T-helper 22 cell (primary cell): ENCODE results near the gene NFIA.
A peak's percentile ranks its signal among the peaks of the same experiment; 100 is the strongest.
"Not testable (repeated sequence)": the region's sequence is repeated elsewhere in the genome, so short reads cannot be mapped to it uniquely, and the experiment has no call there.

ENCODE experiments used
- DNase-seq: peaks from one replicate; pipeline ENCODE4 v3.0.0-alpha.2; 2020; ENCODE audit warnings: low read depth

The NFIA gene

GRCh38 chr1:61058483-61059245 lies 23.7 kb upstream of the NFIA start:
- DNase-seq = no peak

DNA sequence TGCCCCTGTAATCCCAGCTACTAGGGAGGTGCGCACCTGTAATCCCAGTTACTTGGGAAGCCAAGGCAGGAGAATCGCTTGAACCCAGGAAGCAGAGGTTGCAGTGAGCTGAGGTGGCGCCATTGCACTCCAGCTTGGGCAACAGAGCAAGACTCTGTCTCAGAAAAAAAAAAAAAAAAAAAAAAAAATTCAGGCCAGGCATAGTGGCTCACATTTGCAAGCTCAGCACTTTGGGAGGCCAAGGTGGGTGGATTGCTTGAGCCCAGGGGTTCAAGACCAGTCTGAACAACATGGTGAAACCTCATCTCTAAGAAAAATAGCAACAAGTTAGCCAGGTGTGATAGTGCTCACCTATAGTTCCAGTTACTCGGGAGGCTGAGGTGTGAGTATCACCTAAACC lies 20.8 kb upstream of the NFIA start:
- DNase-seq = not testable (repeated sequence)

DNA sequence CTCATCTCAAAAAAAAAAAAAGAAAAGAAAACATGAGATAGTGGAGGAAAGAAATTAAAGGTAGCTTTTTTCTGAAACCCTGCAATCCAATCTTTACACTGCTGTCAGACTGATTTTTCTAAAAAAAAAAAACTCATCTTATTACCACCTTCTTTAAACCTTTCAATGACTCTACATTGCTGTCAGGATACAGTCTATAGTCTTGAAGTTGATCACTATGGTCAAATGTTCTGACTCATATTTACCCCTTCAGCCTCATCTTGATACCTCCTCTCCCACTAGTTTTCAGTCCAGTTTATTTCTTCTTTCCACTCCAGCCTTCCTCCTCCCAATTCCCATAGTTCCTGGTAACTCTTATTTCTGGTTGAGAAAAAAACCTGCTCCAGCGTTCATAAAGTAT lies 17.7 kb upstream of the NFIA start:
- no peak for DNase-seq

- no peak for DNase-seq
Observed at GRCh38 chr1:61067446-61068019, 14.8 kb upstream of the NFIA start.

DNA sequence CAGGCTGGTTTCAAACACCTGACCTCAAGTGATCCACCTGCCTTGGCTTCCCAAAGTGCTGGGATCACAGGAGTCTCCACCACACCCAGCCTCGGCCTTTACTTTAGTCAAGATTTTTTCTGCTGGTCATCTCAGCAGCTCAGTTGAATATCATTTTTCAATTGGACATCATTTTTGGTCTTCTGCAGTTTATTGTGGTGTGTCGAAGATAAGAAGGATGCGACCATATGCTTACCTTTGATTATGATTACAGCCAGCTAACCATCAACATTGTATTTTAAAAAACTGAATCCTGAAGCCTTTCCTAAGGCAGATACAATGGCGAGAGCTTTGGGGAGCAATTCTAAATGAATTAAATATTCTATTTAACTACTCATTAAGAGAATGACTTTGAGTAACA lies 12.3 kb upstream of the NFIA start:
- DNase-seq = no peak

DNA sequence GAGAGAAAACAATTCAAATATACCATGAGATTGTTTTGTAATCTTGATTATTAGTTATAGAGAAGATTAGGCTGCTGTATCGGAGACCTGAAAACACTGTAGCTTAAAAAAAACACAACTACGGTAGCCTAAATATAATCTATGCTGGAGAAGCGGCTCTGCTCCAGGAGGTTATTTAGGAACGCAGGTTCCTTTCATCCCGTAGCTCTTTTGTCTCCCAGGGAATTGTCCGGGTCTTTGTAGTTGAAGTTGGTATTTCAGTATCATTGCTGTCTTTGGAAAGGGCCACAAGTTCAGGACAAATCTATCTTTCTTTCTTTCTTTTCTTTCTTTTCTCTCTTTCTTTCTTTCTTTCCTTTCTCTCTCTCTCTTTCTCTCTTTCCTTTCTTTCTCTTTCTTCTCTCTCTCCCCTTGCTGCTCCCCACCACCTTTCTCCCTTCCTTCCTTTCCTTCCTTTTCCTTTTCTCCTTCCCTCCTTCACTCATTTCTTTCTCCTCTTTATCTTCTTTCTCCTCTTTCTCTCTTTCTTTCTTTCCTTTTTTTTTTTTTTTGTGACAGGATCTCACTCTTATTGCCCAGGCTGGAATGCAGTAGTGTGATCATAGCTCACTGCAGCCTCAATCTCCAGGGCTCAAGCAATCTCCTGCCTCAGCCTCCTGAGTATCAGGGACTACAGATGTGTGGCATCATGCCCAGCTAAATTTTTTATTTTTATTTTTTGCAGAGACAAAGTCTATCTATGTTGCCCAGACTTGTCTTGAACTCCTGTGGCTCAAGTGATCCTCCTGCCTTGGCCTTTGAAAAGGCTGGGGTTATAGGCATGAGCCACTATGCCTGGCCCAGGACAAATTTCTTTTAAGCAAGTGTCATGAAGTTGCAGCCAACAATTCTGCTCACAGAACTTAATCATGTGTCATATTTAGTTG lies 10.9 kb upstream of the NFIA start:
- no peak for DNase-seq

DNA sequence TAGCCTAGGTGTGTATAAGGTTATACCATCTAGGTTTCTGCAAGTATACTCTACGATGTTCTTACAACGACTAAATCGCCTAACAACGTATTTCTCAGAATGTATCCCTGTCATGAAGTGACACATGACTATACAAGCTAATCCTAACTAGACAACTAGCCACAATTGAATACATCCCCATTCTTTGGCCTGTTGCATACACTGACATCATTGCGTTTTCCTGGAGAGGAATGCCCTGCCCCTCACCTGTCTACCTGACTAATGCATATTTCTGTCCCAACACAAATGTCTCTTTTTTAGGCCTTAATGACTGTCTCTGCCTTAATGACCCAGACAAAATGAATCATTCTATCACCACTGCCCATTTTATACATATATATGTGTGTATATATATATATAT lies 8.5 kb upstream of the NFIA start:
- DNase-seq = no peak

GRCh38 chr1:61075833-61076232 lies 6.5 kb upstream of the NFIA start:
- DNase-seq = not testable (repeated sequence)

- DNase-seq = peak; percentile 78
Observed at GRCh38 chr1:61076728-61077675, 5.4 kb upstream of the NFIA start.

DNA sequence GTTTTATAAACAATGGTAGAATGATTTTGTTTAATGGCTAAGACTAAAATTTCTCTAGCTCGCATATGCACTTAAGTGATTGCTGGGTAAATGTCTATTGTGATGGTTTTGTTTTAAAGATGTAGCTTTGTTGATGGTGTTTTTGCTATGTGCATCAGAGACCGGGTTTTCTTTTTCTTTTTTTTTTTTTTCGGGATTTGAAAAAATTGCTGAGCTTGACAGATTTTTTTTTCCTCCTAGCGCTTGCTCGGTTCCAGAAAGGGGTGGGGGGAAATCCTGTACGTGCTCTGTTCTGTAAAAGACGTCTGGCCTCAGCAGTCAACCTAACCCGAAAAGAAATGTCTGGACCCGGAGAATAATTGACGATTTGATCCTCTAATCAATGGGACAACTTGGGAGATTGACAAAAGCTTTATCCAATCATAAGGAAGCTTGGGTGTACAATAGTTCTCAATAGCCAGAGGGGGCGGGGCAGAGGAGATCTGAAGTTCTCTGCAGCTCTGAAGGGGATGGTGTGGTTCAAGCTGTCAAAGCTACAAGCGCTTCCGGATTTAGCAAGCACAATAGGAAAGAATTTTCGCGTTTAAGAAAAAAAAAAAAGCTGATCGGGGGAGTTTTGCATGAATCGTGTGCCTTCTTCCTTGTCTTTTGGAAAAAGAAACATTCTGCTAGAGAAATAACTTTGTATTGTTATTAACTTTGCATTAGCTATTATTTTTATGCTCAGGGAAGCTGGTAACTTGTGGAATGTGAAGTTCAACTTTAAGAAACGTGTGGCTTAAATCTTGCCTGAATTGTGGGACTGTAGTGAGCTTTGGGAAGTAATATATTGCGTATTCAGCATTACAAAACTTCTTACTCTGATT lies 4.5 kb upstream of the NFIA start:
- peak; percentile 85 for DNase-seq

- no peak for DNase-seq
Observed at GRCh38 chr1:61078618-61079295, 3.6 kb upstream of the NFIA start.

DNA sequence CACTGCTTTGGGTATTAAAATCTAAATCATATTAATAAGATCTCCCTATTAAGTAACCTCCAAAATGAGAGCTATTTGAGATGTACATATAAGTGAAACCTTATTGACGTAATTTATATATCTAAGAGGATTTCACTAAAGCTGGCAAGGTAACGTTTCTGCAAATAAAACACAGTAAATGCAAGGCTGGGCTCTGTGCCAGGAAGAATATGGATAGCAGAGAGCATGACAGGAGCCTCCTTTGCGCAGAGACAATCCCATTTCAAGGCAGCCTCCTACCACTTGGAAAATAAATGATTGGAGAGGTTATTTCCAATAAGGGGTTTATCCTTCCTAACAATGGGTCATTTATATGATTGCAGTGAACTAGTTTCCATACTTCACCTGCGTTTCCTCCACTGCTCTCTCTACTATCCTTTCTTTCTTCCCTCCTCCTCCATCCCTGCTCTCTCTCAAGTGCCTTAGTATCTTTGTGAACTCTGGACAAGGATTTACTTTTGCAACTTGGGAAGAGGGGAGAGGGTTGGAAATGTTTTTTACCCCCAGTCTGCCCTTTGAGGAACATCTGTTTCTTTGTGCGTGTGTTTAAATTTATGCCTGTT lies 3.0 kb upstream of the NFIA start:
- no peak for DNase-seq

DNA sequence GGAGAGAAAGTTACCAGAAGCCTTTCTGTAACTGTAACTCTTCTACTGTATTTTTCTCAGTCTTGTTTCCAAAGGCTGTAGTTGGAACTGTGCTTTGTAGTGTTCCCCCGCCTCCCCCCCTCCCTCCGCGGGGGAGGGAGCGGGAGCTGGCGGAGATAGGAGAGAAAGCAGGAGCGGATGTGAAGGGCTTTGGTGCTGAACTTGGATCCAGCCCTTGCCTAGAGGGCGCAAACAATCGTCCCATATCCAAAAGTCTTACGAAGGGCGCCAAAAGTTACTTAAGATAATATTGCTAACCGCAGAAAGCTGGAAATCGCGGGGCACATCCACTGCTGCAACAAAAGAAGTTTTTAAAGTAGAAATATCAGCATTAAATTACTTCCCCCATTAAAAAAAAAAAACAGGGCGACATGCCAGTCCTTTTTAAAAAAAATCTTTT lies 2.4 kb upstream of the NFIA start:
- no peak for DNase-seq

DNA sequence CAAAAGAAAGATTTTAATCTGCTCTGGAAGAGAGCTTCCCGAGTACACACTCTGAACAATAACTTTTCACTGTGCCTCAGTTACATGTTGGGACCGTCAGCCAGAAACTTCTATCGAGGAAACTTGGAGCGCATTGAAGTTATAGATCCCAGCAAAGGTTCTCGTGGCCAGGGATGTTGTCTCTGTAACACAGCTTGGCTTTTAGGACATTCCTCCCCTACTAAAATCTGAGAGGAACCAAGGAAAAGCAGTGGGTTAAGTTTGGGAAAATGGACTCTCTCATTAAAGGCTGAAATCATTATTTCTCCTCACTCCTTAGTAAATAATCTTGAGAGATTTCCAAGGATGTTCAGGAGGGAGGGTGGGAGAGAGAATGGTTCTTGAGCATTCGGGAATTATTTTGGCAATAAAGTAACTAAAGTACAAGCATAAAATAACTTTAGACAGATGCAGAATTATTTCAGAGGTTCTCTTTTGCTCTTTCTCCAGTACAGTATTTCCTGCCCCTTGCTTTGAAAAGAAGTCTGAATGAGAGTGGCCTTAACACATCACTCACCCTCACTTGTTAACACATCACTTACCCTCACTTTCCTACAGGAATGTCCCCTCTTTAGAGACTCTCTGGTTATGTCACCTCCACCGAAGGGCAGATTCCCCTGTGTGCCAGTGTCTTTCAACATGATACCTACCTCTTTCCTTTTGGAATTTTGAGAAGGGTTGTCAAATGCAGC lies 1.8 kb upstream of the NFIA start:
- DNase-seq = no peak

DNA sequence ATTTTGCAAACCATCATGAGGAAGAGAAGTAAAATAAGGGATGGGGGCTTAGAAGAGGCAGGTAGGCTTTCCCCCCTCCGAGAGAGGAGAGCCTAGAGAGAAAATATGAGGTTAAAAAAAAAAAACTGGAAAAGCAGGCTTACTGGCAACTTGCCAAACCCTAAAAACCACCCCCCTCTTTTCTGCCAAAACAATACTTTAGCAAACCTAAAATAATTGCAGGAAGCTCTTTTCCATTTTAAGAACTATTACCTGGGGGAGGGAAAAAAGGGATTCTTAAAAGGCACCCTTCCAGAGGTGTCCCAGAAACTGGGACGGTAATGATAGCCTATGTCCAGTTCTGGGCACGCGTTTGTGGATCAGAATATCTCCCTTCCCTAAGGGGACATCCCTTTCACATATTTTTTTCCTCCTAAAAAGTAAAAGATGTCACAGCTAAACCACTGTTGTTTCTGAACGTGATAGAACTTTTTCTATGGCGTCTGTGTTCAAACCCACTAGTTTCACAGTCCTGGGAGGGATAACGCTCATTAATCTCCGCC lies 1.1 kb upstream of the NFIA start:
- no peak for DNase-seq

DNA sequence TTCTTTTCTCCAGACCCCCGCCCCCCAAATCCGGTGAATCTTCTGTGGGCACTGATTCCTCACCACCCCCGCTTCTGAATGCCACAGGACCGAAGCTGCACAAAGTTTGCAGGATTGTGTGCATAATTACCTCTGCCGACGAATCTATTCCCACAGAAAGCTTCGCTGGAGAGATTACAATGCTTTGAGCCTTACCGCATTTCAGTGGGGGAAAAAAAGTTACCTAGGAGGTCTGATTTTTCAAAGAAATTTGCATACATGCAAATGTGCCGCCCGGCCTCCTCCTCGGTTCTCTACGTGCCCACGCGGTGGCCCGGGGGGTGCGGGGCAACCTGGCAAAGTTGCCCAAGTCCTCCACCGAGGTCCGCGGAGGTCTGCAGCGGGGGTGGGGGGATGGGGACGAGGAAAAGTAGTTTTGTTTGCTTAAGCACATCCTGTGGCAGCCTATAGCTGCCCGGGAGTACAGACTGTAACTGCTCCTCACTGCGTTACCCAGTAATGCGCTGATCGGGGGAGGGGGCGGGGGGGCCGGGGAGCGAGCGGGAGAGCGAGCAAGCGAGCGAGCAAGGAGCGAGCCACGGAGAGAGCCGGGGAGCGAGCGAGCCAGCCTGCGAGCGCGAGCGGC lies 563 bp upstream of the NFIA start:
- peak; percentile 43 for DNase-seq

DNA sequence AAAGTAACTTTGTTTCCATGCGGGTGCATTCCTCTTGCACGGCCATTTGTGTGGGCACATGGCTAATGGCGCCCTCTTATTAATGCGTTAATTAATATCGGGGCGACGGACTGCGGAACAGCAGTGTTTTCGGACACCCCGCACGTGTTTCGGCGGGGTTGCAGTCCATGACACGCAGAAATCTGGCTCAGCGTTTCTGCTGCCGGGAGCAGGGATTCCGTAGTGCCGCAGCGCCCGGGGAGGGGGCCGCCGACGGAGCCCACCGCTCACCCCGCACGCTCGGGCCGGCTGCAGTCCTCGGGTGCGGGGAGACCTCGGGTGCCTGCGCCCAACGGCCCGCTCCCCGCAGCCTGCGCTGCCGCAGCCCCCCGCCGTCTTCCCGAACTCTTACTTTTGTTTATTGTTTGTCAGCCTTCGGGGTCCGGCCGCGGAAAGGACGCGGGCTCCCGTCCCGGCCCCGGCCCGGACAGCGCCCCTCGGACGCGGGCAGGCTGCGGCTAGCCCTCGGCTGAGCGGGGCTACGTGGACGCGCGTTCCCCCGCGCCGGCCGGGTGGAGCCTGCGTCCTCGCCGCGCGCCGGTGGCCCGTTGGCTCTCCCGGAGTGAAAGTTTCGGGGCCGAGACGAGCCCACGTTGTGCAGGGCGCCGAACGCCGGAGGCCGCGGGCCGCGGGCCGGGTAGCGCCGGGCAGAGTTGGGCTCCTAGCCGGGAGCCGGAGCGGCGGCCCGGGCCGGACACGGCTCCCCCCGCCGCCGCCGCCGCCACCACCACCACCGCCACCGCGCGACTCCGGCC lies 849 bp downstream of the NFIA start:
- no peak for DNase-seq
